HepG2 (cell line): ENCODE results near the gene KRT32. TPM values are rescaled to one million over a fixed set of nuclear protein-coding genes. Genes with fewer than 3 reads are reported as not detected.

Experiments
- ATAC-seq: fragments of 200-7000 bp; cut with Tn5 transposase; 3 replicates; pipeline ENCODE4 v1.9.1; 2020; ENCODE audit warnings: mild to moderate bottlenecking, moderate library complexity
- BruUV-seq: library from RNA; stranded (reverse); fragments of 400-500 nt; replicated peaks from 2 replicates; lab custom pipeline; 2021; lab: Mats Ljungman, UMichigan
- CTCF ChIA-PET: fragments of 300-600 bp; formaldehyde crosslinking; extraction: SDS; loops from one replicate; lab custom pipeline; 2021; ENCODE audit warnings: low total read pairs, inconsistent platforms, low intra/inter-chr PET ratio; lab: Yijun Ruan, JAX
- POLR2A ChIA-PET: fragments of 350-600 bp; sonication (Branson Sonifier 250); formaldehyde crosslinking; loops from one replicate; lab custom pipeline; 2020; ENCODE audit warnings: antibody characterized with exemption, inconsistent platforms; lab: Yijun Ruan, JAX
- DNase-seq: peaks from one replicate; pipeline ENCODE4 v3.0.0-alpha.2; 2015; ENCODE audit warnings: low spot score
- FAIRE-seq: peaks from 3 replicates; lab custom pipeline; 2011; peaks lifted over from hg19 to GRCh38; lab: Jason Lieb, UNC
- H2AFZ ChIP-seq: one replicate; pipeline ENCODE4 v1.6.1; 2011; ENCODE audit warnings: low read length, inconsistent platforms
- H3K27ac ChIP-seq: fragments of 300-600 bp; 3 replicates; pipeline ENCODE4 v1.8.0; 2011; ENCODE audit warnings: mixed run types, mild to moderate bottlenecking, mixed read lengths, low read length, inconsistent platforms; ENCODE audit not compliant: insufficient read depth; ENCODE audit errors: extremely low read length
- H3K27me3 ChIP-seq, 2 experiments: fragments of 200-600 bp in 1 of 2; 2 replicates in 1 of 2; 3 replicates in 1 of 2; pipeline versions ENCODE4 v1.6.0 to v1.8.0; 2011; ENCODE audit warnings: low read length in 2 of 2, mild to moderate bottlenecking in 2 of 2, moderate library complexity in 2 of 2, inconsistent platforms in 1 of 2; ENCODE audit not compliant: insufficient read depth in 2 of 2, control insufficient read depth in 1 of 2
- H3K36me3 ChIP-seq, 2 experiments: fragments of 200-600 bp in 1 of 2; replicated peaks in 1 of 2; 2 replicates in 1 of 2; 3 replicates in 1 of 2; pipeline versions ENCODE4 v1.5.1 to v1.8.0; 2011; ENCODE audit warnings: low read length in 2 of 2, inconsistent platforms in 1 of 2; ENCODE audit not compliant: insufficient read depth in 2 of 2, control insufficient read depth in 1 of 2
- H3K4me1 ChIP-seq: 2 replicates; pipeline ENCODE4 v1.5.1; 2012; ENCODE audit warnings: low read length, inconsistent platforms; ENCODE audit not compliant: insufficient read depth
- H3K4me2 ChIP-seq: 2 replicates; pipeline ENCODE4 v1.6.0; 2011; ENCODE audit warnings: low read depth, low read length, inconsistent platforms
- H3K4me3 ChIP-seq, 3 experiments: fragments of 200-600 bp in 1 of 3; sonication (generic), shearing (Covaris generic) in 1 of 3; replicated peaks in 1 of 3; 2 replicates each; pipeline ENCODE4 v1.5.1; 2011 to 2016; ENCODE audit warnings: low read length in 3 of 3, inconsistent platforms in 2 of 3, low read depth in 2 of 3, mild to moderate bottlenecking in 2 of 3, control low read depth in 1 of 3, mixed read lengths in 1 of 3; ENCODE audit not compliant: insufficient read depth in 1 of 3
- H3K79me2 ChIP-seq: one replicate; pipeline ENCODE4 v1.6.1; 2011; ENCODE audit warnings: low read length, inconsistent platforms; ENCODE audit not compliant: insufficient read depth
- H3K9ac ChIP-seq: 2 replicates; pipeline ENCODE4 v1.6.0; 2011; ENCODE audit warnings: mild to moderate bottlenecking, low read depth, low read length, inconsistent platforms; ENCODE audit not compliant: insufficient read depth
- H3K9me3 ChIP-seq: 2 replicates; pipeline ENCODE4 v1.5.1; 2012; ENCODE audit warnings: mild to moderate bottlenecking, low read length
- H4K20me1 ChIP-seq: 2 replicates; pipeline ENCODE4 v1.6.0; 2011; ENCODE audit warnings: inconsistent platforms, mild to moderate bottlenecking, low read length, moderate library complexity; ENCODE audit not compliant: insufficient read depth
- ARHGAP35 ChIP-seq: sonication (generic); formaldehyde crosslinking; IDR thresholded peaks from 2 replicates; pipeline ENCODE4 v1.9.0; 2022; ENCODE audit warnings: mild to moderate bottlenecking, inconsistent platforms, moderate library complexity, missing genetic modification reagents, borderline replicate concordance
- SMC3 ChIP-seq: IDR thresholded peaks from 2 replicates; pipeline ENCODE4 v1.6.1; 2011; ENCODE audit warnings: low read length, improper control_type of control experiment
- SP140L ChIP-seq: sonication (generic); formaldehyde crosslinking; IDR thresholded peaks from 2 replicates; pipeline ENCODE4 v1.4.0; 2020; ENCODE audit warnings: missing genetic modification reagents, borderline replicate concordance
- TBX3 ChIP-seq: fragments of 450-650 bp; IDR thresholded peaks from 2 replicates; pipeline ENCODE4 v1.6.1; 2017; ENCODE audit warnings: antibody characterized with exemption, mild to moderate bottlenecking, inconsistent platforms, borderline replicate concordance
- ZNF329 ChIP-seq: sonication (generic); formaldehyde crosslinking; IDR thresholded peaks from 2 replicates; pipeline ENCODE4 v1.9.0; 2021; ENCODE audit warnings: low read depth, mild to moderate bottlenecking, missing genetic modification reagents
- ZNF496 ChIP-seq: sonication (generic); formaldehyde crosslinking; IDR thresholded peaks from 2 replicates; pipeline ENCODE4 v1.8.1; 2023; ENCODE audit warnings: mild to moderate bottlenecking, moderate library complexity, missing genetic modification reagents; ENCODE audit not compliant: insufficient replicate concordance
- ZNF549 ChIP-seq: sonication (generic); formaldehyde crosslinking; IDR thresholded peaks from 2 replicates; pipeline ENCODE4 v1.5.0; 2020; ENCODE audit warnings: missing genetic modification reagents
- WGBS: methylation state at CpG from one replicate; pipeline ENCODE4 v1.1.6; 2017; ENCODE audit warnings: low lambda C conversion rate; 5-methylcytosine and 5-hydroxymethylcytosine counted together
- in situ Hi-C: cut with HindIII; loops from 2 replicates; pipeline ENCODE4 v1.10.0; 2017; ENCODE audit warnings: low pct_unique_long_range_greater_than_20kb; ENCODE audit not compliant: extremely low pct_ligation_motif_present
- intact Hi-C: fragments of 100-400 bp; cut with micrococcal nuclease; formaldehyde crosslinking; loops from one replicate; pipeline ENCODE4 v1.10.0; 2022; ENCODE audit not compliant: unreplicated experiment
- polyA plus RNA-seq, 8 experiments: library from polyadenylated mRNA; depleted of rRNA in 3 of 8; stranded (reverse) in 7 of 8; unstranded in 1 of 8; fragments of >200 nt; fragmentation: Illumina TruSeq in 4 of 8; extraction: Trizol in 4 of 8; gene quantifications; 2 replicates each; pipeline versions ENCODE4 v1.2.1 to v1.2.3, GENCODE V29; 2011 to 2016; ENCODE audit warnings: low read depth in 4 of 8, missing spikeins in 1 of 8, mixed read lengths in 1 of 8; ENCODE audit not compliant: insufficient read depth in 1 of 8
- total RNA-seq, 5 experiments: library from RNA; depleted of rRNA; stranded (reverse); fragments of >200 nt; fragmentation: Illumina TruSeq; extraction: Trizol; gene quantifications; 2 replicates each; pipeline ENCODE4 v1.2.3, GENCODE V29; 2016; ENCODE audit warnings: low read depth in 1 of 5
- TF ChIP-seq, protein P1 (sequence below): sonication (generic); formaldehyde crosslinking; IDR thresholded peaks from 2 replicates; pipeline ENCODE4 v1.4.0; 2020; ENCODE audit warnings: missing genetic modification reagents, borderline replicate concordance
- TF ChIP-seq, protein P2 (sequence below): sonication (generic); formaldehyde crosslinking; IDR thresholded peaks from 2 replicates; pipeline ENCODE4 v1.4.0; 2020; ENCODE audit warnings: missing genetic modification reagents
- TF ChIP-seq, protein P3 (sequence below): IDR thresholded peaks from 2 replicates; pipeline ENCODE4 v1.6.1; 2016; ENCODE audit warnings: missing compliant biosample characterization, missing genetic modification reagents, borderline replicate concordance
- TF ChIP-seq, protein P4 (sequence below): sonication (generic); formaldehyde crosslinking; IDR thresholded peaks from 2 replicates; pipeline ENCODE4 v1.4.0; 2020; ENCODE audit warnings: missing genetic modification reagents

Gene KRT32
- total and polyA plus RNA-seq, 2 of the 13 experiments (the other 11 are each of a cell fraction or from before 2014, with no cell fraction given) = not detected

DNA sequence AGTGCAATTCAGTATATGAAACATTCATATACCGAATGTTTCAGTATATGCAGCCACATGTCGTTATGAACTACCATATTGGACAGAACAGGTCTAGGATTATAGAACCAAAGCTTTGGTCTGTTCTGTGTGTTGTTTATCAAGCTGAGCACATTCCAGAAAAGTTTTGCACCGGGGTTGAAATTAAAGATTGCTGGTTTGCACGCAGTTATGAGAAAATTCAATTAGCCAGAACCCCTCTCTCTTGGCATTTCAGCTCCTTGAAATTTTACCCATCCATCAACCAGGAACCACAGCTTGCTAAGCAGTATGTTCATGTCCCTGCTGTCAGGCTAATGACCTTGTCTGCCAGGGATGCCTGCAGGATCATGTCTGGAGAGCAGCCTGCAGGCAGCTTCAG lies 9.5 kb downstream of the KRT32 start (continued):
- TF ChIP-seq, protein P1, sequence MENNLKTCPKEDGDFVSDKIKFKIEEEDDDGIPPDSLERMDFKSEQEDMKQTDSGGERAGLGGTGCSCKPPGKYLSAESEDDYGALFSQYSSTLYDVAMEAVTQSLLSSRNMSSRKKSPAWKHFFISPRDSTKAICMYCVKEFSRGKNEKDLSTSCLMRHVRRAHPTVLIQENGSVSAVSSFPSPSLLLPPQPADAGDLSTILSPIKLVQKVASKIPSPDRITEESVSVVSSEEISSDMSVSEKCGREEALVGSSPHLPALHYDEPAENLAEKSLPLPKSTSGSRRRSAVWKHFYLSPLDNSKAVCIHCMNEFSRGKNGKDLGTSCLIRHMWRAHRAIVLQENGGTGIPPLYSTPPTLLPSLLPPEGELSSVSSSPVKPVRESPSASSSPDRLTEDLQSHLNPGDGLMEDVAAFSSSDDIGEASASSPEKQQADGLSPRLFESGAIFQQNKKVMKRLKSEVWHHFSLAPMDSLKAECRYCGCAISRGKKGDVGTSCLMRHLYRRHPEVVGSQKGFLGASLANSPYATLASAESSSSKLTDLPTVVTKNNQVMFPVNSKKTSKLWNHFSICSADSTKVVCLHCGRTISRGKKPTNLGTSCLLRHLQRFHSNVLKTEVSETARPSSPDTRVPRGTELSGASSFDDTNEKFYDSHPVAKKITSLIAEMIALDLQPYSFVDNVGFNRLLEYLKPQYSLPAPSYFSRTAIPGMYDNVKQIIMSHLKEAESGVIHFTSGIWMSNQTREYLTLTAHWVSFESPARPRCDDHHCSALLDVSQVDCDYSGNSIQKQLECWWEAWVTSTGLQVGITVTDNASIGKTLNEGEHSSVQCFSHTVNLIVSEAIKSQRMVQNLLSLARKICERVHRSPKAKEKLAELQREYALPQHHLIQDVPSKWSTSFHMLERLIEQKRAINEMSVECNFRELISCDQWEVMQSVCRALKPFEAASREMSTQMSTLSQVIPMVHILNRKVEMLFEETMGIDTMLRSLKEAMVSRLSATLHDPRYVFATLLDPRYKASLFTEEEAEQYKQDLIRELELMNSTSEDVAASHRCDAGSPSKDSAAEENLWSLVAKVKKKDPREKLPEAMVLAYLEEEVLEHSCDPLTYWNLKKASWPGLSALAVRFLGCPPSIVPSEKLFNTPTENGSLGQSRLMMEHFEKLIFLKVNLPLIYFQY = no peak
- TF ChIP-seq SP140L (CRISPR knock-in tag) = no peak
- no peak for TF ChIP-seq ZNF329
- TF ChIP-seq ZNF549 (CRISPR knock-in tag) = no peak

DNA sequence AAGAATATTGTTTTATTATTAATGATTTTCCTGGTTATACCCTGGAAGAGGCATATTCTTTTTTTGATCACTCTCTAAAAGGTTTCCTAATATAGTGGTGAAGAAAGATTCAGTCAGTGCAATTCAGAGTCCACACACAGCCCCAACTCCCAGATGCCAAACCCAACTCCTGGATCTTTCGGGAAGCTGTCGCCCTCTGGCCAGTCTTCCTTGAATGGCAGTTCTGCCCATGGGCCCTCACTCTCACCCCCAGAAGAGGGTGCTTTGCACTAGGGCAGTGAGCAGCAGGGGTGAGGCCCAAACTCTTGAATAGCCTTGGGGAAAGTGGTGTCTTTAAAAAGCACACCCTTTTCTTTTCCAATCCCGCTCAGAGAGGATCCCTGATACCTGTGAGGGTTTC lies 11.0 kb downstream of the KRT32 start:
- no peak overlapping the region for H3K27ac ChIP-seq
- no peak overlapping the region for H2AFZ ChIP-seq
- intact Hi-C loops = no loop called here
- DNase-seq = peak; percentile 17
- H3K9ac ChIP-seq = no peak overlapping the region
- no peaks in the 10 kb centered on the region for H3K36me3 ChIP-seq
- H3K4me3 ChIP-seq = no peak overlapping the region
- no TSS peak for BruUV-seq
- in situ Hi-C loops = no loop called here
- peak; percentile 50; the same call in 2 of the 3 replicates for ATAC-seq
- no peaks in the 10 kb centered on the region for H3K79me2 ChIP-seq
- no peak overlapping the region for H3K4me2 ChIP-seq
- H3K9me3 ChIP-seq = no peaks in the 10 kb centered on the region
- POLR2A ChIA-PET = no interaction called here
- CTCF ChIA-PET = interaction anchor here (1.3 kb wide), 1 partner anchor 547 kb away, joined by 4 read pairs; no protein-coding TSS in a partner anchor
- no peaks in the 10 kb centered on the region for H3K4me1 ChIP-seq
- FAIRE-seq = no peak
- peaks cover 0 to 4% of the 10 kb centered on the region in 2 experiments; a peak in 1 of 5 replicates for H3K27me3 ChIP-seq
- H4K20me1 ChIP-seq = no peaks in the 10 kb centered on the region
- WGBS = 22% methylated on average over 3 of the region's 3 CpGs
- TF ChIP-seq ARHGAP35 (CRISPR knock-in tag) (no peak), TBX3 (no peak), ZNF496 (CRISPR knock-in tag) (no peak), SMC3 (peak; percentile 73)
- TF ChIP-seq, protein P2, sequence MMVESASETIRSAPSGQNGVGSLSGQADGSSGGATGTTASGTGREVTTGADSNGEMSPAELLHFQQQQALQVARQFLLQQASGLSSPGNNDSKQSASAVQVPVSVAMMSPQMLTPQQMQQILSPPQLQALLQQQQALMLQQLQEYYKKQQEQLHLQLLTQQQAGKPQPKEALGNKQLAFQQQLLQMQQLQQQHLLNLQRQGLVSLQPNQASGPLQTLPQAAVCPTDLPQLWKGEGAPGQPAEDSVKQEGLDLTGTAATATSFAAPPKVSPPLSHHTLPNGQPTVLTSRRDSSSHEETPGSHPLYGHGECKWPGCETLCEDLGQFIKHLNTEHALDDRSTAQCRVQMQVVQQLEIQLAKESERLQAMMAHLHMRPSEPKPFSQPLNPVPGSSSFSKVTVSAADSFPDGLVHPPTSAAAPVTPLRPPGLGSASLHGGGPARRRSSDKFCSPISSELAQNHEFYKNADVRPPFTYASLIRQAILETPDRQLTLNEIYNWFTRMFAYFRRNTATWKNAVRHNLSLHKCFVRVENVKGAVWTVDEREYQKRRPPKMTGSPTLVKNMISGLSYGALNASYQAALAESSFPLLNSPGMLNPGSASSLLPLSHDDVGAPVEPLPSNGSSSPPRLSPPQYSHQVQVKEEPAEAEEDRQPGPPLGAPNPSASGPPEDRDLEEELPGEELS = no peak
- TF ChIP-seq, protein P3, sequence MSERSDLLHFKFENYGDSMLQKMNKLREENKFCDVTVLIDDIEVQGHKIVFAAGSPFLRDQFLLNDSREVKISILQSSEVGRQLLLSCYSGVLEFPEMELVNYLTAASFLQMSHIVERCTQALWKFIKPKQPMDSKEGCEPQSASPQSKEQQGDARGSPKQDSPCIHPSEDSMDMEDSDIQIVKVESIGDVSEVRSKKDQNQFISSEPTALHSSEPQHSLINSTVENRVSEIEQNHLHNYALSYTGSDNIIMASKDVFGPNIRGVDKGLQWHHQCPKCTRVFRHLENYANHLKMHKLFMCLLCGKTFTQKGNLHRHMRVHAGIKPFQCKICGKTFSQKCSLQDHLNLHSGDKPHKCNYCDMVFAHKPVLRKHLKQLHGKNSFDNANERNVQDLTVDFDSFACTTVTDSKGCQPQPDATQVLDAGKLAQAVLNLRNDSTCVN (CRISPR knock-in tag) = no peak
- TF ChIP-seq, protein P4, sequence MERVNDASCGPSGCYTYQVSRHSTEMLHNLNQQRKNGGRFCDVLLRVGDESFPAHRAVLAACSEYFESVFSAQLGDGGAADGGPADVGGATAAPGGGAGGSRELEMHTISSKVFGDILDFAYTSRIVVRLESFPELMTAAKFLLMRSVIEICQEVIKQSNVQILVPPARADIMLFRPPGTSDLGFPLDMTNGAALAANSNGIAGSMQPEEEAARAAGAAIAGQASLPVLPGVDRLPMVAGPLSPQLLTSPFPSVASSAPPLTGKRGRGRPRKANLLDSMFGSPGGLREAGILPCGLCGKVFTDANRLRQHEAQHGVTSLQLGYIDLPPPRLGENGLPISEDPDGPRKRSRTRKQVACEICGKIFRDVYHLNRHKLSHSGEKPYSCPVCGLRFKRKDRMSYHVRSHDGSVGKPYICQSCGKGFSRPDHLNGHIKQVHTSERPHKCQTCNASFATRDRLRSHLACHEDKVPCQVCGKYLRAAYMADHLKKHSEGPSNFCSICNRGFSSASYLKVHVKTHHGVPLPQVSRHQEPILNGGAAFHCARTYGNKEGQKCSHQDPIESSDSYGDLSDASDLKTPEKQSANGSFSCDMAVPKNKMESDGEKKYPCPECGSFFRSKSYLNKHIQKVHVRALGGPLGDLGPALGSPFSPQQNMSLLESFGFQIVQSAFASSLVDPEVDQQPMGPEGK (CRISPR knock-in tag) = no peak
